ENCODE measurements around the gene IL22RA2.

GRCh38 chr6:137162692-137163306 lies 10.6 kb downstream of the IL22RA2 start:
- no peak for TF ChIP-seq CTCF (conservative IDR thresholded peaks at IDR 0.05 in 1 of 2, IDR thresholded peaks at IDR 0.05 in 1 of 2; ENCODE audit: extremely low read depth in 1 of 2, insufficient read depth in 1 of 2, low read depth in 1 of 2, low read length in 2 of 2)
- no peak for TF ChIP-seq EZH2 (IDR thresholded peaks at IDR 0.05; ENCODE audit: borderline replicate concordance, low read length)

All from mammary epithelial cell (primary cell).